Epithelial cell of proximal tubule (primary cell): ENCODE data around the gene THSD7A. TPM values are rescaled to one million over a fixed set of nuclear protein-coding genes. Genes with fewer than 3 reads are reported as not detected.

ENCODE experiments used
- DNase-seq: peaks from one replicate; pipeline ENCODE4 v3.0.0-alpha.2; 2011; ENCODE audit warnings: low read depth
- H3K4me3 ChIP-seq: 2 replicates; pipeline ENCODE4 v1.5.1; 2011; ENCODE audit warnings: low read depth, mild to moderate bottlenecking, low read length
- total RNA-seq: library from RNA; depleted of rRNA; stranded (reverse); fragments of >200 nt; gene quantifications from 2 replicates; pipeline ENCODE4 v1.2.3, GENCODE V29; 2015
- TF ChIP-seq, protein P1 (sequence below): conservative IDR thresholded peaks from 2 replicates; pipeline ENCODE4 v1.5.1; 2012; ENCODE audit warnings: low read depth, mild to moderate bottlenecking, low read length

THSD7A gene
- total RNA-seq, 1 donor from 2014 or later, result 2.0 TPM

- DNase-seq, result no peak
- TF ChIP-seq, protein P1, sequence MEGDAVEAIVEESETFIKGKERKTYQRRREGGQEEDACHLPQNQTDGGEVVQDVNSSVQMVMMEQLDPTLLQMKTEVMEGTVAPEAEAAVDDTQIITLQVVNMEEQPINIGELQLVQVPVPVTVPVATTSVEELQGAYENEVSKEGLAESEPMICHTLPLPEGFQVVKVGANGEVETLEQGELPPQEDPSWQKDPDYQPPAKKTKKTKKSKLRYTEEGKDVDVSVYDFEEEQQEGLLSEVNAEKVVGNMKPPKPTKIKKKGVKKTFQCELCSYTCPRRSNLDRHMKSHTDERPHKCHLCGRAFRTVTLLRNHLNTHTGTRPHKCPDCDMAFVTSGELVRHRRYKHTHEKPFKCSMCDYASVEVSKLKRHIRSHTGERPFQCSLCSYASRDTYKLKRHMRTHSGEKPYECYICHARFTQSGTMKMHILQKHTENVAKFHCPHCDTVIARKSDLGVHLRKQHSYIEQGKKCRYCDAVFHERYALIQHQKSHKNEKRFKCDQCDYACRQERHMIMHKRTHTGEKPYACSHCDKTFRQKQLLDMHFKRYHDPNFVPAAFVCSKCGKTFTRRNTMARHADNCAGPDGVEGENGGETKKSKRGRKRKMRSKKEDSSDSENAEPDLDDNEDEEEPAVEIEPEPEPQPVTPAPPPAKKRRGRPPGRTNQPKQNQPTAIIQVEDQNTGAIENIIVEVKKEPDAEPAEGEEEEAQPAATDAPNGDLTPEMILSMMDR, result no peak
- no peak overlapping the region for H3K4me3 ChIP-seq
Measured at GRCh38 chr7:11616466-11616865, 215.5 kb downstream of the THSD7A start.

- H3K4me3 ChIP-seq, result no peak overlapping the region
- no peak for DNase-seq
- TF ChIP-seq, protein P1, result no peak
Measured at GRCh38 chr7:11615174-11615573, 216.8 kb downstream of the THSD7A start.

DNA sequence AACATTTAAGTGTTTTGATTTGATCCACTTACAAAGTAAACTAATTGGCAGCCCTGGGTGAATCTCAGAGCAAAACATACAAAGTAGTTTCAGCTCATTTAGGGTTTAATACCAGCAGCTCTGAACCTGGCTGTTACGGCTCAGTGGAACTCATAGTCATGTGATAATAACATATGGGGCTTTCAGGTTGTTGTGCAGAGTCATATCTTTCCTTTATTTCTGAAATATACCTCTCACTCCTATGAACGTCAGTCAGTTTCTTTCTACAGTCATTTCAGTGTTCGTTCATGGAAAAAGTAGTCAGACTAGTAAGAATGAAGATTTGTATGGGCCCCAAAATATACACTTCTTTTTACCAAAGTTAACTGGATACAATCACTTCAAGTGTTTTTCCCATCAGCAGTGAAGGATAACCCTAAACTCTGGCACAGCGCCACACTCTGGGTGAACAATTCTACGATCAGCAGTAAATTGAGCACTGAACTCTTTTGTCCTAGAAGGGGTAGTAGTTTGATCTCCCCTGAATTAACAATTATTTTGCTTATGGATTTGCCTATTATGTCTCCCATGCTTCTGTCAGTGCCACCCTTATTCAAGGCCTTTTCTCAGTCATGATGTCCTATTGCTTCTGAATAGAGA is 218.6 kb downstream of the THSD7A start:
- TF ChIP-seq, protein P1, result no peak
- DNase-seq, result no peak
- H3K4me3 ChIP-seq, result no peak overlapping the region

GRCh38 chr7:11612737-11613136 is 219.3 kb downstream of the THSD7A start:
- TF ChIP-seq, protein P1, result no peak
- DNase-seq, result no peak
- no peak overlapping the region for H3K4me3 ChIP-seq

DNA sequence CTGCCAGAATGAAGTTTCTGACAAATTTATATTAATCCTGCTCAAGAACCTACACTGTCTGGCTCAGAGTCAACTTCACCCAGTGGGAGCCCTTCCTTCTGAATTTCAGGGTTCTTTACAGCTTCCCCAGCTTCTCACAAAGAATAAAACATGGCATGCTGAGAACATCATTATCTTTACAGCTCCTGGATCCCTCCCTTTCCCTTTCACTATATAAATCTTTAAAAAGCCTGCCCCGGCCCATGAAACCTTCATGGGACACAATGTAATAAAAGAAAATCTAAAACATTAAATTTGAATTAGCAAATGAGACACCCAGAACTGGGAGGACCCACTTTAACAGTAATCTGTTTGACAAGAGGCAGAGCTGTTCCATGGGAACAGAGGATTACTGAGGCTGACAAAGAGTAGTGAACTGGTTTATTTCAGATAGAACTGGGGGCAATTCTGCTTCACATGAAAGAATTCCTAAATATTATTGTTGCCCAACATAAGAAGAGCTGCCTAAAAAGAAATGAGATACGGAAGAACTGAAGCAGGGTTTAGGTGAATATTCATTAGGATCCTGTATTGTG is 222.8 kb downstream of the THSD7A start:
- TF ChIP-seq, protein P1, result no peak
- no peak overlapping the region for H3K4me3 ChIP-seq
- DNase-seq, result no peak

DNA sequence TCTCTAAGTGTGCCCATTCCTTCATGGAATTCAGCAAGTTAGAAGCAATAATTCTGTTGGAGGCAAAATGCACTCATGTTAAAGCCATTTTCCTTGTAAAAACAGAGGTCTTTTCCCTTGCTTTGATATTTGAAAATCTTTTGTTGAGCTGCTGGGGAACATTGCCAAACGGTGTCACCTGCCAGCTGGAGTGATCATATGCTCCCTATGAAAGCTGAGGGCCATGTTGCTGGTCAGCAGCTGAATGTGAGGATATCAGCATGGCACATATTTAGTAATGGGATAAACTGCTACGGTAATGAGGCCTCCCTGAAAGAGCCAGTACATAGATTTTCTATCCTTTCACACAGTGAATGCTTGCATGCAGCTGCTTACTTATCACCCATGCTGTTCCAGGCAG is 224.3 kb downstream of the THSD7A start:
- DNase-seq, result no peak
- no peak overlapping the region for H3K4me3 ChIP-seq
- TF ChIP-seq, protein P1, result no peak

DNA sequence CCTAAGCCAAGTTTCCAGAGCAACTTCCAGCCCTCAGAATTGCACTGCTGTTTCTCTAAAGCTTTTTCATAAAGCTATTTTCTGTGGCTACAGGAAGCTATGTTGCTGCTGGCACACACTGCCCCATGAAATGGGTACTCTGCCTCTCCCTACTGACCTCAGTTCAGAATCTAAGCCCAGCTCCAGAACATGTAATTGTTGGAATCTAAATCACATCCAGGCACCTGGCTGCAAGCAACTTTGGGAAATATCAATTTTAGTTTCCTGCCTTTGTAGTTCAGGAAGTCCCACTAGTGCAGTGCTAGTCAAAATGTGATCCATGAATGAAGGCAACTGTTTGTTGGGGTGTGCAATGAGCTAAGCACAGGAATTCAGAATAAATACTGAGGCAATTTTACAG is 226.2 kb downstream of the THSD7A start:
- H3K4me3 ChIP-seq, result no peak overlapping the region
- DNase-seq, result no peak
- TF ChIP-seq, protein P1, result no peak
